ENCODE measurements around the gene TNFRSF14.

DNA sequence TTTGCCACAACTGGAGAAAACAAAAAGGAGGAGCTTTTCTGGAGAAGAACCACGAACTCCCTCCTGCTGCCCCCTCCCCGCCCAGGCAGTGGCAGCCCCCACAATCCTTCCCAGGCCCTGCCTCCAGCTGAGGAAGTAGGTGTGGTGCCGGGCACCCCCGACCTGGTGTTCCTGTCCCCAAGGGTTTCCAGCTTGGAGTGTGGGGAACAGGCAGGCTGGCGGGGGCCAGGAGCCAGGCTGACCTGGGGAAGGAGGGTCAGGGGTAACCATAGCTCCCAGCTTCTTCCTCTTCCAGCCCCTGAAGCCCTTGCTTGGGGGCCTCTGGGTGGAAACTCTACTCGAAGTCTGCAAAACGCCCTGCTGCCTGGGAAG lies 21.9 kb upstream of the TNFRSF14 start:
- no peak for TF ChIP-seq POLR2AphosphoS5 (IDR thresholded peaks at IDR 0.05)
- TF ChIP-seq, protein P1, sequence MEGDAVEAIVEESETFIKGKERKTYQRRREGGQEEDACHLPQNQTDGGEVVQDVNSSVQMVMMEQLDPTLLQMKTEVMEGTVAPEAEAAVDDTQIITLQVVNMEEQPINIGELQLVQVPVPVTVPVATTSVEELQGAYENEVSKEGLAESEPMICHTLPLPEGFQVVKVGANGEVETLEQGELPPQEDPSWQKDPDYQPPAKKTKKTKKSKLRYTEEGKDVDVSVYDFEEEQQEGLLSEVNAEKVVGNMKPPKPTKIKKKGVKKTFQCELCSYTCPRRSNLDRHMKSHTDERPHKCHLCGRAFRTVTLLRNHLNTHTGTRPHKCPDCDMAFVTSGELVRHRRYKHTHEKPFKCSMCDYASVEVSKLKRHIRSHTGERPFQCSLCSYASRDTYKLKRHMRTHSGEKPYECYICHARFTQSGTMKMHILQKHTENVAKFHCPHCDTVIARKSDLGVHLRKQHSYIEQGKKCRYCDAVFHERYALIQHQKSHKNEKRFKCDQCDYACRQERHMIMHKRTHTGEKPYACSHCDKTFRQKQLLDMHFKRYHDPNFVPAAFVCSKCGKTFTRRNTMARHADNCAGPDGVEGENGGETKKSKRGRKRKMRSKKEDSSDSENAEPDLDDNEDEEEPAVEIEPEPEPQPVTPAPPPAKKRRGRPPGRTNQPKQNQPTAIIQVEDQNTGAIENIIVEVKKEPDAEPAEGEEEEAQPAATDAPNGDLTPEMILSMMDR (IDR thresholded peaks at IDR 0.05): no peak
- no peak for TF ChIP-seq POLR2A (IDR thresholded peaks at IDR 0.05)

Data from breast epithelium (tissue), 3 donors.